CD8-positive, alpha-beta memory T cell (primary cell): ENCODE measurements around the gene ZDHHC11B. TPM values are rescaled to one million over a fixed set of nuclear protein-coding genes. Genes with fewer than 3 reads are reported as not detected.
"Not testable (repeated sequence)": the region's sequence is repeated elsewhere in the genome, so short reads cannot be mapped to it uniquely, and the experiment has no call there.

ENCODE experiments used
- CTCF ChIA-PET: fragments of 350-600 bp; sonication (Branson Sonifier 250); formaldehyde crosslinking; loops from one replicate; lab custom pipeline; 2021; ENCODE audit warnings: antibody characterized with exemption; lab: Charles Lee
- POLR2A ChIA-PET: fragments of 350-600 bp; sonication (Branson Sonifier 250); formaldehyde crosslinking; loops from one replicate; lab custom pipeline; 2021; ENCODE audit warnings: antibody characterized with exemption; lab: Charles Lee
- DNase-seq, 5 donors: peaks; one replicate each; pipeline versions ENCODE4 v3.0.0 to v3.0.0-alpha.2; 2020 to 2022; ENCODE audit warnings: mixed read lengths in 1 of 5
- H3K27ac ChIP-seq: one replicate; pipeline ENCODE4 v1.7.0; 2013; ENCODE audit warnings: low read depth, mild to moderate bottlenecking, low read length, moderate library complexity
- H3K27me3 ChIP-seq: 2 replicates; pipeline ENCODE4 v1.7.0; 2013; ENCODE audit warnings: low read length, mild to moderate bottlenecking; ENCODE audit not compliant: insufficient read depth, poor library complexity, severe bottlenecking
- H3K36me3 ChIP-seq: 2 replicates; pipeline ENCODE4 v1.7.0; 2013; ENCODE audit warnings: mild to moderate bottlenecking, low read length, moderate library complexity; ENCODE audit not compliant: insufficient read depth
- H3K4me1 ChIP-seq: 2 replicates; pipeline ENCODE4 v1.7.0; 2013; ENCODE audit warnings: mild to moderate bottlenecking, low read length, moderate library complexity; ENCODE audit not compliant: insufficient read depth
- H3K4me3 ChIP-seq: 2 replicates; pipeline ENCODE4 v1.7.0; 2013; ENCODE audit warnings: mild to moderate bottlenecking, low read length
- H3K9me3 ChIP-seq: 2 replicates; pipeline ENCODE4 v1.7.0; 2013; ENCODE audit warnings: mild to moderate bottlenecking, low read length
- H3K27ac Mint-ChIP-seq, 8 donors: one replicate each; pipeline ENCODE4 v1.8.0; 2020 to 2021; ENCODE audit warnings: mixed read lengths in 8 of 8, mild to moderate bottlenecking in 6 of 8, inconsistent platforms in 3 of 8, moderate library complexity in 3 of 8
- H3K27me3 Mint-ChIP-seq, 2 donors: one replicate each; pipeline ENCODE4 v1.8.0; 2020 to 2021; ENCODE audit warnings: mixed read lengths in 2 of 2, mild to moderate bottlenecking in 1 of 2, moderate library complexity in 1 of 2
- H3K36me3 Mint-ChIP-seq, 3 donors: one replicate each; pipeline ENCODE4 v1.8.0; 2020 to 2021; ENCODE audit warnings: mixed read lengths in 3 of 3, inconsistent platforms in 1 of 3, mild to moderate bottlenecking in 1 of 3
- H3K4me1 Mint-ChIP-seq, 3 donors: one replicate each; pipeline ENCODE4 v1.8.0; 2020 to 2021; ENCODE audit warnings: mixed read lengths in 3 of 3, inconsistent platforms in 1 of 3, mild to moderate bottlenecking in 1 of 3
- H3K4me3 Mint-ChIP-seq, 7 donors: one replicate each; pipeline ENCODE4 v1.8.0; 2020 to 2021; ENCODE audit warnings: mixed read lengths in 7 of 7, mild to moderate bottlenecking in 6 of 7, moderate library complexity in 4 of 7, inconsistent platforms in 2 of 7
- H3K9me3 Mint-ChIP-seq, 5 donors: one replicate each; pipeline ENCODE4 v1.8.0; 2020 to 2022; ENCODE audit warnings: mixed read lengths in 5 of 5, mild to moderate bottlenecking in 3 of 5, moderate library complexity in 2 of 5, inconsistent platforms in 1 of 5
- polyA plus RNA-seq: library from polyadenylated mRNA; unstranded; fragments of 300-500 nt; fragmentation: Illumina TruSeq; gene quantifications from one replicate; pipeline ENCODE4 v1.2.3, GENCODE V29; 2021
- total RNA-seq, 2 experiments: library from RNA; stranded (reverse); gene quantifications; one replicate each; pipeline ENCODE4 v1.2.3, GENCODE V29; 2021

ZDHHC11B gene
- total and polyA plus RNA-seq, 3 experiments from 2014 or later = 0.40 to 0.55 TPM; not detected in 1

- H3K27ac Mint-ChIP-seq, H3K4me3 ChIP-seq, DNase-seq, H3K4me3 Mint-ChIP-seq, H3K27me3 Mint-ChIP-seq, H3K9me3 ChIP-seq, H3K9me3 Mint-ChIP-seq, POLR2A ChIA-PET, CTCF ChIA-PET, H3K4me1 Mint-ChIP-seq, H3K27me3 ChIP-seq, H3K36me3 ChIP-seq, H3K4me1 ChIP-seq, H3K27ac ChIP-seq, H3K36me3 Mint-ChIP-seq: not testable (repeated sequence)
These were observed 9.5 kb downstream of the ZDHHC11B start for GRCh38 chr5:774854-775505.

GRCh38 chr5:774304-774703, 10.2 kb downstream of the ZDHHC11B start:
- H3K9me3 Mint-ChIP-seq, H3K27me3 Mint-ChIP-seq, H3K27ac ChIP-seq, H3K9me3 ChIP-seq, POLR2A ChIA-PET, H3K4me3 Mint-ChIP-seq, H3K4me3 ChIP-seq, H3K27ac Mint-ChIP-seq, H3K27me3 ChIP-seq, H3K4me1 ChIP-seq, H3K36me3 ChIP-seq, DNase-seq, CTCF ChIA-PET, H3K4me1 Mint-ChIP-seq, H3K36me3 Mint-ChIP-seq: not testable (repeated sequence)

DNA sequence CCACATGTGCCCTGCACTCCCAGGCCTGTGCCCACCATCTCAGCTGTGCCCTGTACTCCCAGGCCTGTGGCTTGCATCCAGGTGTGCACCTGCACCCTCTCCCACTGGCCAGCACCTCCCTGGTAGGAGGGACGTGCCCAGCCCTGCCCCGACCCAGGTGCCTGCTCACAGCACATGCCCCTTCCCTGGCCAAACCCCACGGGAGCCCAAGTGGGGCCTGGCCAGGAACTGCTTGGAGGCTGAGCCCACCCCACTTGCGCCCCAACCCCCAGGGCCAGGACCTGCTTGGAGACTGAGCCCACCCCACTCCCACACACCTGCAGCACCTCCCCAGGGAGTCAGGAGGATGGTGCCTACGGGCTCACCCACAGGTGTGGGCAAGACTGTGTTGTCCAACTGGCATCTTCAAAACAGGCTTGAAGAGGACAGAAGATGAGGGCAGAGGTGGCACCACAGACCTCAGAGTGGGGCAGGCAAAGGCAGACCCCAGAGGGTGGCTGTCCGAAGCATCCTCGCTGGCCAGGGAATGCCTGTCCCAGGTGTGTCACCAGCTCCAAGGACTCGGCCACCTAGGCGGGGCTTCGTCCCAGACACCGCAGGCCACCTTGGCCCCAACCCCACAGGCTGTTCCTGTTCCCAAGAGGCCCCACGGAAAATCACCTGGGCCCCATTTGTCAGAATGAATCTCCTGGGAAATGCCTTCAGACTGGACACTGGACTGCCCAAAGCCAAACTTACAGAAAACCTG, 10.8 kb downstream of the ZDHHC11B start:
- Histone ChIP-seq H3K36me3 (no peaks in the 10 kb centered on the region), H3K4me1 (no peaks in the 10 kb centered on the region), H3K4me3 (no peak overlapping the region), H3K27me3 (no peaks in the 10 kb centered on the region), H3K9me3 (no peaks in the 10 kb centered on the region), H3K27ac (no peak overlapping the region)
- H3K9me3 Mint-ChIP-seq = no peaks in the 10 kb centered on the region
- ChIA-PET POLR2A (no interaction called here), CTCF (no interaction called here)
- DNase-seq = no peak
- H3K4me3 Mint-ChIP-seq = no peak overlapping the region
- H3K27ac Mint-ChIP-seq = no peak overlapping the region
- no peaks in the 10 kb centered on the region for H3K27me3 Mint-ChIP-seq
- H3K4me1 Mint-ChIP-seq = no peaks in the 10 kb centered on the region
- no peaks in the 10 kb centered on the region for H3K36me3 Mint-ChIP-seq

DNA sequence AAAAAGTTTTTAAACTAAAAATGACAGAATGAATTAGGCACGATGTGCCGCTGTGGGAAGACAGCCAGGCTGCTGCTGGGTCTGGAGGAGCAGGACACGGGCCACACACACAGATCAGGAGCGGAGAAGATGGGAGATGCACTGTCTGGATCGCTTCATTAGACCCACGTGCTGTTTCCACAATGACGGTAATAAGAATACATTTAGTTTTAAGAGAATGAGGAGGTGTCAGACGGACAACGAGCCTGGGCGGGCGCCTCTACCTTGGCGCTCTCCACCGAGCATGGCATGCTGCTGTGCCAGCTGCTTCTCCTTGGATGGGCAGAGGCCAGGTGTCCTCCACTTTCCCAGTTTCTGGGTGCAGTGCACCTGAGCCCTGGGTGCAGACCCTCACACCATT, 11.6 kb downstream of the ZDHHC11B start:
- H3K27me3 Mint-ChIP-seq, H3K4me1 ChIP-seq, CTCF ChIA-PET, POLR2A ChIA-PET, H3K4me3 ChIP-seq, H3K4me1 Mint-ChIP-seq, H3K36me3 ChIP-seq, H3K27ac ChIP-seq, H3K27ac Mint-ChIP-seq, H3K9me3 Mint-ChIP-seq, H3K9me3 ChIP-seq, H3K27me3 ChIP-seq, H3K36me3 Mint-ChIP-seq, H3K4me3 Mint-ChIP-seq, DNase-seq: not testable (repeated sequence)

- H3K4me1 Mint-ChIP-seq, CTCF ChIA-PET, POLR2A ChIA-PET, H3K4me3 Mint-ChIP-seq, DNase-seq, H3K27ac Mint-ChIP-seq, H3K9me3 Mint-ChIP-seq, H3K27ac ChIP-seq, H3K9me3 ChIP-seq, H3K4me3 ChIP-seq, H3K27me3 ChIP-seq, H3K4me1 ChIP-seq, H3K36me3 Mint-ChIP-seq, H3K27me3 Mint-ChIP-seq, H3K36me3 ChIP-seq: not testable (repeated sequence)
These were observed 12.0 kb downstream of the ZDHHC11B start for GRCh38 chr5:772547-772890.

DNA sequence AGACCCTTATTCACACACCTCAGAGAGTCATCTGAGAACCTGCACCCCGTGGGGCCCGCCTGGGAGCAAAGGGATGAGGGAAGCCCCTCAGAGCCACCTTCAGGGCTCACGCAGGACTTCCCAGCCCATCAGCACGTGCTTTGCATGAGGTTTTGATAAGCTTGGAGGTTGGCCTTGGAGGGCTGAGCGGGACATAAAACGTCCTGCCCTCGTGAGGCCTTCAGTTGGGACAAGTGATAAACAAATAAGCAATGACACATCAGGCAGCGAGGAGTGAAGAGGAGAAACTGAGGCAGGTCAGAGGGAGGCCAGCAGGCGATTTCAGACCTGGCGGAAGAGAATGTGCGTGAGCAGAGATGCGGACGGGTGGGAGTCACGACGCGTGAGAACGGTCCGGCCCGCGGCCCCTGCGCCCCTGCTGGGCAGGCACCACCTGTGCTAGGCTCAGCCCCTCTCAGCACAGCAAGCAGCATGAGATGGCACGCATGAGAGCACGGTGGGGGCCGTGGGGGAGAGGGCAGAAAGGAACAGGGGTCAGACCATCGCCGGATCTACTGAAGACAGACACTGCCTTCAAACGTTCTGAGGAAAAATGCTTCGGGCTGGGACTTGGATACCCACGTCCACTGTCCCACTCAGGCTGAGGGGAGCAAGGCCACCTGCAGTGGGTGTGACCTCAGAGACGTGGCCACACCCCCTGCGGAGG, 12.5 kb downstream of the ZDHHC11B start:
- H3K4me1 ChIP-seq, H3K4me3 Mint-ChIP-seq, POLR2A ChIA-PET, CTCF ChIA-PET, H3K27me3 ChIP-seq, H3K9me3 Mint-ChIP-seq, H3K27me3 Mint-ChIP-seq, H3K9me3 ChIP-seq, H3K27ac Mint-ChIP-seq, H3K4me3 ChIP-seq, H3K36me3 ChIP-seq, H3K36me3 Mint-ChIP-seq, DNase-seq, H3K4me1 Mint-ChIP-seq, H3K27ac ChIP-seq: not testable (repeated sequence)

- H3K27ac ChIP-seq, H3K9me3 Mint-ChIP-seq, DNase-seq, H3K36me3 ChIP-seq, H3K4me3 Mint-ChIP-seq, H3K4me1 Mint-ChIP-seq, H3K27me3 ChIP-seq, H3K9me3 ChIP-seq, H3K27me3 Mint-ChIP-seq, CTCF ChIA-PET, H3K36me3 Mint-ChIP-seq, POLR2A ChIA-PET, H3K4me1 ChIP-seq, H3K4me3 ChIP-seq: not testable (repeated sequence)
- H3K27ac Mint-ChIP-seq = peak overlapping the region in 1 of 8 donors; percentile 87
These were observed 13.3 kb downstream of the ZDHHC11B start for GRCh38 chr5:771087-771781.

GRCh38 chr5:770585-770984, 13.9 kb downstream of the ZDHHC11B start:
- H3K27me3 ChIP-seq, H3K27ac ChIP-seq, CTCF ChIA-PET, H3K9me3 ChIP-seq, H3K36me3 ChIP-seq, H3K4me1 ChIP-seq, H3K27ac Mint-ChIP-seq, H3K36me3 Mint-ChIP-seq, H3K9me3 Mint-ChIP-seq, H3K27me3 Mint-ChIP-seq, H3K4me1 Mint-ChIP-seq, H3K4me3 ChIP-seq, DNase-seq, H3K4me3 Mint-ChIP-seq, POLR2A ChIA-PET: not testable (repeated sequence)
